Measurements from ENCODE around the gene CYGB.

CYGB gene

DNA sequence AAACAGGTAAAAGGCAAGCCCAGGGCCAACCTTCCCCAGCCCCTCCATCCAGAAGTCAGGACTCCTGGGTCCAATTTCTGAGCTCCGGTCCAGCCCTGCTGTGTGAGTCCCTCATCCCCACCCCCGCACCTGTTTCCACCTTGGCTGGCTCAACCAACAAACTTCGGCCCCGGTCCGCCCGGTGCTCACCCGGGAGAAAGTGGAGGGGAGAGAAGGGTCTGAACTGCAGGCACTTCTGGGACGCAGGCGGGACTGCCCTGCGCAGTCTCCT, 36.8 kb downstream of the CYGB start:
- no peak for DNase-seq (ENCODE audit: low spot score)

DNA sequence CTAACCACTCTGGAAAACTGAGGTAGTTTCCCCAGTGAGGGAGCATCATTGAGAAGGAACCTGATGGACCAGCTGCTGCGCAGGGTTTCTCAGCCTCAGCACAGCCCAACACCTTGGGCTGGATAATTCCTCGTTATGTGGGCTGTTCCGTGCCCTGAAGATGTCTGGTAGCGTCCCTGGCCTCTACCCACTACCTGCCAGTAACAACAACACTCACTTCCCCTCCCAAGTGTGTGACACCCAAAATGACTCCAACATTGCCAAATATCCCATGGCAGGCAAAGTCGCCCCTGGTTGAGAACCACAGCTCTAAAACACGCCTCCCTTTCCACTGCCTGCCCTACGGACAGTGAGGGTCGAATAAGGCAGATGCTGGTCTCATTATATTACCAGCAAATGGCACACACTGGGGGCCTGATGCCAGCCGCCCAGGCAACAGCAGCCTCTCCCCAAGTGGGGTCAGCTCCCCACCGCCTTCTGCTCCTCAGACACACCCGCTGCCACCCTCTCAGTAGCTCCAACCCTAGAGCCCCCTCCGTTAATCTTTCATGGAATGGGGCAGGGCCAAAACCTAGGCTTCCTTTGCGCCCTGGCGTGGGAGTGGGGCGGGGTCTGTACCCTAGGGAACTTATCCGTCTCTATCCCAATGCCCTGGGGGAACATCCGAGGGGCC, 37.3 kb downstream of the CYGB start:
- DNase-seq (ENCODE audit: low spot score), result peak; percentile 71

DNA sequence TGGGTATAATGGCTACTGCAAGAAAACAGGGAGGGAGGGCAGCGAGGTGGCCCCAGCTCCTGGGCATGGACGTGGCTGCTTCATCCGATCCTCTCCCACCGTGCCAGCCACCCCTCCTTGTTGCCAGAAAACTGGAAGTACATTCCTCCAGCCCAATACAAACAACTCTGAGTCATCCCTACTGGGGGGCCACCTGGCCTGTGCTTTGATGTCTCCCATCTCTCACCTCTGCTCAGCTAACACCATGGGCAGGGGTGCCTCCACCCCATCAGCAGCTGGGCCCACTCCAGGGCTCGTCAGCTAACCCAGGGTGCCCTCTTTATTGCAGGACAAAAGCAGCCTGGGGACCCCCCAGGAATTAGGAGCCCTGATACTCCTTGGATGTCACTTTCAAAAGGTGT, 38.2 kb downstream of the CYGB start:
- no peak for DNase-seq (ENCODE audit: low spot score)

DNA sequence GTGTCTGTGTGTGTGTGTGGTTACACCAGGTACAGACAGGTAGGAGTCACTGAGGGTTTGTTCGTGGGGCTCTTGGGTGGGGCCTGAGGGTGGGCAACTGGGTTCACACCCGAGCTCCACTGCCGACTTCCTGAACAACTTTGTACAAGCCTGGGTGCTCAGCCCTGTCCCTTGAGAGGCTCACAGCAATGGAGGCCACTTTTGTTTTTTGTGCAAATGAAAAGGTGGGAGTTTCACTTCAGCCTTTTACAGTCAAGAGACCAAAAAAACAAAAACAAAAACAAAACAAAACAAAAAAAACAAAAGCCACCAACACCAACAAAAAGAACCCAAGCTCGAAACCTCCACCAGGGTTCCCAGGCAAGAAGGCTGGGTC, 38.6 kb downstream of the CYGB start:
- DNase-seq (ENCODE audit: low spot score), result no peak

DNA sequence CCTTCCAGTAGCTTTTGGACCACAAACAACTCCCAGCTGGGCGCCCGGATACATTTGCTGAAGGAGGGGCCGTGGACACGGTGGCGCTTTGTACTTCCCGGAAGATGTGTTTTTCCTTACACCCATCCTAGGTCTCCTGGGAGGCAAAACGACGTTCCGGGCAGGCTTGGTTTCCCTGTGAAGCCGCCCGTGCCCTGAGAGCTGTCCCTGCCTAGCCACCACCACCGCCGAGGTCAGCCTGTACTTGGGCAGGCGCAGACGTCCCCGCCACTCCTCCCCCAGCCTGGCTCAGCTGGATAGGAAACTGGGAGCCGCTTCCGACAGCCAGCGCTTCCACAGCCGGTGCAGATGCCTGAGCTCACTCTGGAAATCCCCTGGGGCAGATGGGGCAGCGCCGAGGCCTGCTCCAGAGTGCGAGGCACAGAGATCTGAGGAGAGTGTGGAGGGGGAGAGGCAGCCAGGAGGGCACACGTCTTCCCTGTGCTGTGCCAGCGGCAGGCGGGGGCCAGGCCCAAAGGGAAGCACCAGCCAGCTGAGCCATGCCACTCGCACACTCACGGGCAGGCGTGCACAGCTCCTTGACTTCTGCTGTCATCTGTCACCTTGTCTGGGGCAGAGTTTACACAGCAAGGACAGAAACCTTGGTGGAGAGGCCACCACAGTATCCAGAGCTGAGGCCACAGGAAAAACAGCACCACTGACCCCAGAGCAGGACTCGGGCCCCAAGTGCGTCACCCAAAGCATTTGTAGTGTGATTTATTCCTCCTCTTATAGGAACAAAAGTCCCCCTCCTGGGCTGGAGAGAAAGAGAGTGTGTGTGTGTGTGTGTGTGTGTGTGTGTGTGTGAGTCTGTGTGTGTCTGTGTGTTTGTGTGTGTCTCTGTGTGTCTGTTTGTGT, 39.3 kb downstream of the CYGB start:
- peak; percentile 95 for DNase-seq (ENCODE audit: low spot score)

DNA sequence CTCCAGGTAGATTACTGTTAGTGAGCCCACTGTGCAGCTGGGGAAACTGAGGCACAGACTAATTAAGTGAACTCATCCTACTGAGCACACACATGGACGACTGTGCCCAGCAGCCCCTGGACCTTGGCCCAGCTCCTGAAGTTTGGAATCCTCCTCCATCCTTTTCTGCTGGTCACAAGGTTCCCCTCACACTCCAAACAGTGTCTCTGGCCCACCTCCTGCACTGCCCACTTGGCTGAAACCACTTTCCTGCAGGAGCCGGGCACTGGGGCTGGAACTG, 39.9 kb downstream of the CYGB start:
- DNase-seq (ENCODE audit: low spot score), result no peak

DNA sequence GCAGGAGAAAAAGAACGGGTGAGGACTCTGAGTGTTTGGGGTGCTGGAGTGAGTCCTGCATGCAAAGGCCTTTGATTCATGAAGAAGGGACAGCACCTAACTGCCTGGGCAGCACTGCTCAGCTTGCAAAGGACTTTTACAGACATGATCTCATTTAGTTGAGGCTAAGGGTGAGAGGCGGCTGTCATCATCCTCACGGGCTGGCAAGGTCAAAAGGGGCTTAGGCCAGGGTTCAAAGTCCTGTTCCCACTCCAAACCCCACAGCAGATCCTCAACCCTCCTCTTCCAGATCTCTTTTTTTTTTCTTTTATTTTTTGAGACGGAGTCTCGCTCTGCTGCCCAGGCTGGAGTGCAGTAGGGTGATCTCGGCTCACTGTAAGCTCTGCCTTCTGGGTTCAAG, 41.0 kb downstream of the CYGB start:
- no peak for DNase-seq (ENCODE audit: low spot score)

DNA sequence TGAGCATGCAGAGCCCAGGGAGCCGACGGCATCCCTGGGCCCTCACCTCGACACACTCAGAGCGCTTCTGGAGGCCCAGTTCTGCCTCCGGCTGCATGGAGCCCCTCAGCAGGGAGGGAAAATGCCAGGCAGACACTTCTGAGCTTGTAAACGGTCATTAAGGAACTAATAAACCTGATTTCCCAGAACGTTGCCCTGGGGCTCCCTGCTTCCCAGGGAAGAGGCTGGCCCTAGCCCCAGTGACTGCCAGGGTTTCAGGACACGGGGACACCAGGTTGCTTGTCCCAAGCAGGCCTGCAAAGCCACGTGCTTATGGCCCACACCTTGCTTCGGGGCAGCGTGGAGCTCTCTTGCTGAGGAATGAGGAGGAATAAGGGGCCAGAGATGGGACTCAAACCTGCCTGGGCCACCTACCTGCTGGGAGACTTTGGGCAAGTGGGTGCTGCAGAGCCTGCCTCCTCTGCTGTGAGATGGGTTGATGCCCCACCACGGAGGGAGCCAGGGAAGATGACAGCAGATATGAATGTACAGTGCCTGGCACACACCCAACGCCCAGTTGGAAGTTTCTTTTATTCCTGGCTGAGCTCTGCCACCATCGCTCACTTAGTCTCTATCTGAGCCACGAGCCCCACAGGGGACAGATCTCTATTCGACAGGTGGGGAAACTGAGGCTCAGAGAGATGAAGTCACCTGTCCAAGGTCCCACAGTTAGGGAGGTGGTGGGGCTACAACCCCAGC, 41.7 kb downstream of the CYGB start:
- no peak for DNase-seq (ENCODE audit: low spot score)

DNA sequence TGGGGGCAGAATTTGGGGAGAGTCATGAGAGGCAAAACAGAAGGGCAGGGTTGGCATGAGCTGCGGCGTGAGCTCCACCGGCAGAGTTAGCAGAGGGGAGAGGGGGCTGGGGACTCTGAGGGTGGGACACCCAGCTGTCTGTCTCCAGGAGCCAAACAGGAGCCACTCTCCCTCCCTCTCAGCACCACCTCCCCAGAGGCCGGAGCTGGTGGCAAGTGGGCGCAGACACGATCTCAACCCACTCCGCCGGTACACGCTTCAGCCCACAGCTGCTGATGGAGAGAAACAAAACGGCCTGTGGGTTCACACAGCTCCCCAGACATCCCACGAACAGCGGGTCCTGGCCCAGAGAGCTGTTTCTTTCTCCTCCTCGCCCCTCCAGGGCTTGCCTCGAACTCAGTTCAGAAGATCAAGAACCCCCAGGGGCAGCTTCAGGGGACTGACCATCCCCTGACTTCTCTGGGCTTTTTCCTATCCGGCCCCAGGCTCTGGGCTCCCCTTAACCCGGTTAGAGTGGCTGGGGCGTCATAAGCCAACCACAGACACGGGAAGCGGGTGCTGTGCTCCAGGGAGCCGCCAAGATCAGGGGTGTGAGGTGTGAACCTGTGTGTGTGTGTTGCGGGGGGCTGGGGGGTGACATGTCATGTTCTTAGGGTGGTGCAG, 43.9 kb downstream of the CYGB start:
- DNase-seq (ENCODE audit: low spot score), result no peak

DNA sequence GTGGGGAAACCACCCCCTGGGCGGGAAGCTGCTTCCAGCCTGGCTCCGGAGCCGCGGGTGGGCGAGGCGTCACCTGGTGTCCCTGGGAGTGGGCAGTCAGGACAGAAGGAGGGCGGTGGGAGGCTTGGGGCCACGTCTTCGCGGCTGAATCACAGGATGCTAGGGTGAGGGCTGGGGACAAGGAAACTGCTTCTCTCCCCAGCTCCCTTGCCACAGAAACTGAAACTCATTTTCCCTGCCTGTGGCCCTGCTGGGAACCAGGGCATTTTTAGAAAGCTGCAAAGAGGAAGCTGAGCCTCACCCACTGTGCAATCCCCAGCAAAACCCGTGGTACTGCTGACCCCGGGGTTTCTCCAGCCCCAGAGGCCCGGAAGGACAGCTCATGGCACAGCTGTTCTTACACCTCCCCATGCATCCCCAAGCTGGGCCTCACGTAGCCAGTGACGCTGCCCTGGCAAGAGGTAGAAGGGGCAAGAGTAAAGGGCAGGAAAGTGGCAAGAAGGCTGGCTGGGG, 44.5 kb downstream of the CYGB start:
- no peak for DNase-seq (ENCODE audit: low spot score)

DNA sequence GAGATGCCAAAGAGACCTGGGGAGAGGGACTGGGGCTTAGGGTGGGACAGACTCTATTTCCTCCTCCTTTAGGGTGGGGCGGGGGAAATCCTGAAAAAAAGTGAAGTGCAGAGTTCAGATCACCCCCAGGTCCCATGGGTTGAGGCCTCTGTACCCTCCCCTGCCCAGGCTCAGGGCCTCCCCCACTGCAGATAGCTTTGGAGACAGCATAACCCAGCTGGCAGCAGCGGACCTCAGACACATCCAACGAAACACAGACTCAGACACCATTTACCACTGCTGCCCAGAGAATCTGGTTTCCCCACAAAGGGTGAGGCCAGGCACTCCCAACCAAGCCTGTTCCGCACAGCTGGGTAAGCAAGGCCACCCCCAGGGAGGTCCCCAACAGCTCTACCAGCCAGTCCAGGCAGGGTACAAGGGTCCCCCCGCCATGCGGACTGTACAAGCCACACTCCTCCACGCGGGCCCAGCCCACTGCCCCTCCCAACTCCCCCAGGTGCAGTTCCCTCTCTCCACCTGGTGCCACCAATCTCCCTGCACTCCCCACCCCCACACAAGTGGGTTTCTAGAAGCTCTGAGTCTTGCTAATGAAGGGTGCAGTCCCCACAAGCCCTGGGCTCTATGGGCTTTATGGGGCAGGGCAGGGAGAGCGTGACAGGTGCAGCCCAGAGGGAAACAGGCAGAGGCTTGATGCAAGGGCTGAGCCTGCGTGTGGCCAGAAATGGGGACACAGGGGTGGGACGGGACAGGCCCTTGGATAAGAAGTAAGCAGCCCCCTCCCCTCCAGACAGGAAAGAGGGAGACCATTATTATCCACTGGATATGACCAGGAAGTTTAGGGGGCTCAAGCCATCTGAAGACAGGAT, 45.2 kb downstream of the CYGB start:
- DNase-seq (ENCODE audit: low spot score), result no peak

DNA sequence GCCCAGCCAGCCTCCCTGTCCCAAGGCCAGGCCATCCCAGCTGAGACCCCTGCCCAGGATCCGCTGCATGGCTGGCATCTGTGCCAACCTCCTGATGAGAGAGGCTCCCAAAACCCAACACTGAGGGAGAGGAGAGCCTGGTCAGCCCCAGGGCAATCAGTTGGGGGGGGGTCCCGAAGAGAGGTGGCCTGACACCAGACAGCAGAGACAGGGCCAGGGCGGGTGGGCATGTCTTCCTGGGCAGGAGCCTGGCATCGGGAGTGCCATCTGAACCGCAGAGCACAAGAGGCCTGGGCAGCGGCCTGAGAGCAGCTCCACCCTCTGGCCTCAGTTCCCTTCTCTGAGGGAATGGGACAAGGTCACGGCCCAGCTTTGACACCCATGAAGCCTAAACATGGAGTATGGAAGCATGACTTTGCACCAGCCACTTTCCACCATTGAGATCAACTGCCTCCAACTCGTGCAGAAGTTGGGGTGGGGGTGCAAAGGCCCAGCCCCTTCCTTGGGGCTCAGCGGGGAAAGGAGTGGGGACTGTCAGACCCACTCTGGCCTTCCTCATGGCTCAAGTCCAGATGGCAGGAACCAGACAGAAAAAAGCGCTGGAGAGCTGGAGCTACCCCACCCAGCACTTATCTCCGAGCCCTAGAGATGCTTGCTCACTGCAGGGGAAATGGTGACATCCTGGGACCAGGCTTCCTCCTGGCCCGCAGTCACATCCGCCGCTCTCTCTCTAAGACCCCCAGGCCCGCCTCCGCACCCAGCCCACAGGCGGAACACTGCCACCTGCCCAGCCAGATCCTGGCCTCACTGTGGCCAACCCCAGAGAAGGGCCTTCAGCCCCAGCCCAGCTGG, 46.0 kb downstream of the CYGB start:
- DNase-seq (ENCODE audit: low spot score), result no peak

DNA sequence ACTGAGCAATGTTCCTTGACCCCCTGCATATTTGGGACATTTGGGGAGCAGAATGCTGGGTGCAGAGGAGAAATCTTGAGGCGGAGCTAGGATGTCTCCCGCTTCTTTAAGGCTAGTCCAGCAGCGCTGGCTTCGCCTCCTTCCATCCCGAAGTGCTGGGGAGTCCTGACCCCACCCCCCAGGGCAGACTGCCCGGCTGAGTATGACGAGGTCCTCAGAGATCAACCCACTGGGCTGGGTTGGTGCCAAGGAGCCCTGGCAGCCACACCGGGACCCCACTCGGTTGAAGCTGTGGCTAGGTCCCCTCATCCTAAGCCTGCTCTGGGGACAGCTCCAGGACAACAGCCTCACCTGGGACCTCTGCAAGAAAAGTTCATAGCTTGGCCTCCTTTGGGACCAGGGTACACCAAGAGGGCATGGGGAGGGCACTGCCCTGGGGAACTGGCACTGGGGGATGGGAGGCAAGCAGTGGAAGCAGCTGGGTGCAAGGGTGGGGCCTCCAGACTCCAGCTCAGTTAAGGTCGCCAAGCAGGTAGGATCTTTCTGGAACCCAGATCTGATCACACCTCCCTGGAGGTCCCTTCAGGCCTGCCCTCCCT, 47.3 kb downstream of the CYGB start:
- no peak for DNase-seq (ENCODE audit: low spot score)

DNA sequence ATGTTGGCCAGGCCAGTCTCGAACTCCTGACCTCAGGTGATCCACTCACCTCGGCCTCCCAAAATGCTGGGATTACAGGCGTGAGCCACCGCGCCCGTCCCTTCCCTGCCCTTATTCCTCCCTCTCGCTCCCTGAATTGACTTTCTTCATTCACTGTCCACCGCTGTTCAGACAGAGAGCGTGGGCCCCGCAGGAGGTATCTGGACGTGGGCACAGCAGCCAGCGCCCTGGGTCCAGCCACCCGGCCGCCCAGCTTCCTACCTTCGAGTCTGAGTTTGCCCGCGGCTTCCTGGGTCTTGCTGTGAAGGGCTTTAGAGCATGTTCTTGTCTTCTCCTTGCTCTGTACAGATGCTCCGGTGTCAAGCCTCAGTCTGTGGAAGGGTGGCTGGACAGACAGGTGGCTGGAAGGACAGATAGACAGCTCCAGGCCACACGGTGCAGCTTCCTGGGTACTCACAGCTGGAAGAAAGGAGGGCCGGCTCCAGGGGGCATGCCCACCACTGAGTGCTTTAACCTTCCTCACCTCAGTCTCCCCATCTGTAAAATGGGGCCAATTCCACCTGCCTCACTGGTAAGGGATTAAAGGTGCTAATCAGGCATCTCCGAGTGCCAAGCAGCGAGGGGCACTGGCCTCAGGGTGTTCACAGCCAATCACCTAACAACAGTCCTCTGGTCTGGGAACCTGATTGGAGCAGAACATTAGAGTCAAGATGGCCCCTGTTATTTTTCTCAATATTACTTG, 49.9 kb downstream of the CYGB start:
- DNase-seq (ENCODE audit: low spot score), result no peak

DNA sequence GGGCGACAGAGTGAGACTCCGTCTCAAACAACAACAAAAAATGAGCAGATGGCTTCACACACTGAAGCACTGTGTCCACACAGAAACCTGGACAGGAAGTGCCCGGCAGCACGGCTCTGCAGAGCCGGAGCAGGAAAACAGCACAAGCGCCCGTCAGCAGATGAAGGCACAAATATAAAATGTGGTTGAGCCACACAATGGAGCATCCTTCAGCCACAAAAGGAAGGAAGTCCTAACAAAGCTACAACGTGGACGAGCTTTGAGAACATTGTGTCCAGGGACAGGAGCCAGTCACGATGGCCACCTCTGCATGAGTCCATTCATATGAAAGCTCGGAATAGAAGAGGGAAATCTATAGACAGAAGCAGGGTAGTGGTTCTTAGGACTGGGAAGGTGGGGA, 51.9 kb downstream of the CYGB start:
- DNase-seq (ENCODE audit: low spot score), result no peak

DNA sequence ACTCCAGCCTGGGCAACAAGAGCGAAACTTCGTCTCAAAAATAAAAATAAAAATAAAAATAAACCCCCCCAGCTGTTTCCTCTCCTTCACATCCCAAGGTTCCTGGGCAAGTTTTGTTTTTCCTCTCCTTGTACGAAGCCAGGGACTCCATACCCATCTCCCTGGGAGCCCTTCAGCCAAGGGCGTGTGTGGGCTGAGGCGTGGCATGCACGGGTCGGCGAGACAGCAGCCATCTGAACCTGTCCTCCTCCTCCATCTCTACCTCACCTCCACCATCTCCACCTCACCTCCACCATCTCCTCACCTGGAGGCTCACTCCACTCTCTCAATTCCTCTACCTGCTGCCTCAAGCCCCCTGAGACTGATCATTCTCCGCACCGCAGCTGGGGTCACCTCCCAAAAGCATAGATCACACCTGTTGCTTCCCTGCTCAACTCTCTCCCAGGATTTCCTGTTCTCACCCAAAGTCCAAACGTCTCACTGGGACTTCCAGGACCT, 53.2 kb downstream of the CYGB start:
- no peak for DNase-seq (ENCODE audit: low spot score)

DNA sequence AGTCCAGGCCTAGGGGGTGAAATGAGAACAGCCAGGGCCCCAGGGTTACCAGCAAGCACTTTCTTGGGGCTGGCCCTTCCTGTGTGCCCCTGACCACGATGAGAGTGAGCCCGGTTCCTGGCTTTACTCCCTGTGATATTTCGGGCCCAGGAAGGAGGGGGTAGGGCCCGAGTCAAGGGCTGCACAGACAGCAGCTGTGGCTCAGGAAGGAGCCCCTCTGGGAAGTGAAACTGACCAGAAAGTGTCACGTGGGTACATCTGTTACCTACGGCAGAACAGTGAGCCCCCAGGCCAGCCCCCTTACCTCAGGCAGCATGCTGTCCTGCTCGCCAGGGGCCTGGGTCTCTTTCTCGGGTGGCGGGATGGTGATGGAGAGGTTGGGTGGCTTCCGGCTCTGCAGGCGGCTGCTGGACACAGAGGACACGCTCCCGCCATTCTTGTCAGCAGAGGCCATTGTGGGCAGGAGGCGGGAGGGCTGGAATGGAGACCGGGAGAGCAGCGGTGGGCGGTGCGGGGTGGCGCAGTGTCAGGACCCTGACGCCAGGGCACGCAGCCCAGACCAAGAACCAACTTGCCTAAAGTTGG, 56.3 kb downstream of the CYGB start:
- no peak for DNase-seq (ENCODE audit: low spot score)

DNA sequence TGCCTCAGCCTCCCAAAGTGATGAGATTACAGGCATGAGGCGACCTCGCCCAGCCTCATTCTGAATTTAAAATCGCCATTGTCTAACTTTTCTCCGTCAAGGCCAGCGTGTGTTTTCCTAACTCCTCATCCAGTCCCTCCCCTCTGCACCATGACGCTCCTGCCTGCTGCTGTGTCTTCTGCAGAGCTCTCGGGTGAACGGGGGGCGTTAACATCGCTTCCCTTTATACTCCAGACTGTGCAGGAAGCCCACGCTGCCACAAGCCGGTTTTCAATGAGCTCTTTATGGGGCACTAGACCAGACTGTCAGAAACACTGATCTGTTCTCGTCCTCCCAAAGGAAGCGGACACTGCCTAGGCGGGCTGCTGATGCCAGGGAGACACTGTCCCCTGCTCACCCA, 56.9 kb downstream of the CYGB start:
- no peak for DNase-seq (ENCODE audit: low spot score)

DNA sequence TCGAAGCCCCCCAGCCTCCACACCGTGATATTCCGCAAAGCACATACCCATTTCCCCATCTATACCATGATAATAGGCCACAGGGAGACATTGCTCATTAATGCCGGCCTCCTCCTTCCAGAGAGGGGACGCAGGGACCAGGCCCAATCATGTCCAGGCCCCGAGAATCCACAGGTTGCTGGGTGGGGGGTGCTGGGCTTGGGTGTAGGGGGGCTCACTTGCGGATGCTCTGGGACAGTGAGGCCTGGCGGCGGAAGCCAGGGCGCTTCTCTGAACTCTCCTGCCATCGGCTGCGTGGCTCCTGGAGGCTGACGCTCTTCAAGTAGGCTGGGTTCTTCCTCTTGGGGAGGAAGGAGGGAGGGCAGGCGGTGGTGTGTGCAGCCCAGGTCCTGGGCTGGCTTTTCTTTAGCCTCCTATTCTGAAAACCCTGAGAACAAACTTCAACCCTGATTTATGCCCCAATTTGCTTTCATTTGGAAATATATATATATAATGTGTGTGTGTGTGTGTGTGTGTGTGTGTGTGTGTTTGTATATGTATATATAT, 57.9 kb downstream of the CYGB start:
- DNase-seq (ENCODE audit: low spot score), result no peak

Measured in D341Med (cell line).